Left ventricle myocardium inferior (tissue), 1 donor: Measurements from ENCODE around the gene TNRC6B. TPM values are rescaled to one million over a fixed set of nuclear protein-coding genes. Genes with fewer than 3 reads are reported as not detected.

Experiments used
- DNase-seq: peaks from one replicate; pipeline ENCODE4 v3.0.0-alpha.2; 2020
- H3K27ac ChIP-seq: fragments of 200-600 bp; replicated peaks from 2 replicates; pipeline ENCODE4 v1.8.0; 2021
- H3K27me3 ChIP-seq: fragments of 200-600 bp; 2 replicates; pipeline ENCODE4 v1.8.0; 2021; ENCODE audit warnings: low read depth
- H3K36me3 ChIP-seq: fragments of 200-600 bp; 2 replicates; pipeline ENCODE4 v1.8.0; 2021
- H3K4me1 ChIP-seq: fragments of 200-600 bp; 2 replicates; pipeline ENCODE4 v1.8.0; 2021
- H3K4me3 ChIP-seq: fragments of 200-600 bp; 2 replicates; pipeline ENCODE4 v1.8.0; 2021; ENCODE audit warnings: mild to moderate bottlenecking, moderate library complexity
- H3K9me3 ChIP-seq: fragments of 200-600 bp; replicated peaks from 2 replicates; pipeline ENCODE4 v1.8.0; 2021
- CTCF ChIP-seq: fragments of 200-600 bp; IDR thresholded peaks from 2 replicates; pipeline ENCODE4 v1.8.0; 2021; ENCODE audit warnings: antibody characterized with exemption, mild to moderate bottlenecking, borderline replicate concordance
- intact Hi-C: fragments of 100-400 bp; cut with micrococcal nuclease; formaldehyde crosslinking; loops from one replicate; pipeline ENCODE4 v1.11.0; 2022
- long read RNA-seq: library from polyadenylated mRNA; unstranded; transcript quantifications from one replicate; pipeline ENCODE4 v2.0.0, GENCODE V29; 2021
- total RNA-seq: library from RNA; stranded (reverse); fragmentation: NEBNext Ultra II Directional; extraction: Animal tissue kit (Norgen Biotek cat#: 25700); gene quantifications from one replicate; pipeline ENCODE4 v1.2.1, GENCODE V29; 2021
- donor health status: DM: no; HTN: yes; CAD: no; lungs with severe emphysema.

The TNRC6B gene
- total RNA-seq, result 43.8 TPM
- long read RNA-seq, full-length matches to known transcripts, result 2 of 31 reads
- long read RNA-seq, partial matches to known transcripts, result 14 of 31 reads
- long read RNA-seq, other reads (novel, unspliced or antisense), result 15 of 31 reads

GRCh38 chr22:40177738-40178416, at the start of gene TNRC6B:
TNRC6B (plus strand) TSS chr22:40177925; CDS start chr22:40178136, 211 bp downstream.
- TF ChIP-seq CTCF, result no peak
- H3K36me3 ChIP-seq, result no peaks in the 10 kb centered on the region
- peak; percentile 31 for DNase-seq
- no peaks in the 10 kb centered on the region for H3K27me3 ChIP-seq
- peaks cover 77% of the 10 kb centered on the region for H3K4me1 ChIP-seq
- intact Hi-C loops, result no loop called here
- no peaks in the 10 kb centered on the region for H3K9me3 ChIP-seq
- peak within 1 kb of the TSS; percentile 93 for H3K27ac ChIP-seq
- H3K4me3 ChIP-seq, result peak within 1 kb of the TSS; percentile 78

GRCh38 chr22:40128989-40129388, 48.7 kb upstream of the TNRC6B start:
- peaks cover 19% of the 10 kb centered on the region for H3K36me3 ChIP-seq
- intact Hi-C loops, result no loop called here
- no peak for DNase-seq
- H3K4me3 ChIP-seq, result no peak overlapping the region
- no peaks in the 10 kb centered on the region for H3K9me3 ChIP-seq
- peaks cover 19% of the 10 kb centered on the region for H3K4me1 ChIP-seq
- H3K27ac ChIP-seq, result peak overlapping the region; percentile 0
- H3K27me3 ChIP-seq, result no peaks in the 10 kb centered on the region
- TF ChIP-seq CTCF, result no peak

GRCh38 chr22:40137132-40137531, 40.6 kb upstream of the TNRC6B start:
- intact Hi-C loops, result no loop called here
- no peak for DNase-seq
- TF ChIP-seq CTCF, result no peak
- H3K27ac ChIP-seq, result no peak overlapping the region
- no peaks in the 10 kb centered on the region for H3K27me3 ChIP-seq
- H3K4me1 ChIP-seq, result no peaks in the 10 kb centered on the region
- peaks cover 22% of the 10 kb centered on the region for H3K36me3 ChIP-seq
- no peak overlapping the region for H3K4me3 ChIP-seq
- H3K9me3 ChIP-seq, result no peaks in the 10 kb centered on the region

GRCh38 chr22:40138866-40139265, 38.9 kb upstream of the TNRC6B start:
- Histone ChIP-seq H3K9me3 (no peaks in the 10 kb centered on the region), H3K27ac (no peak overlapping the region), H3K4me3 (no peak overlapping the region), H3K36me3 (peaks cover 22% of the 10 kb centered on the region), H3K27me3 (no peaks in the 10 kb centered on the region), H3K4me1 (no peaks in the 10 kb centered on the region)
- DNase-seq, result no peak
- no peak for TF ChIP-seq CTCF
- intact Hi-C loops, result no loop called here

GRCh38 chr22:40147388-40148176, 30.1 kb upstream of the TNRC6B start:
- no peaks in the 10 kb centered on the region for H3K36me3 ChIP-seq
- intact Hi-C loops, result no loop called here
- TF ChIP-seq CTCF, result no peak
- no peaks in the 10 kb centered on the region for H3K4me1 ChIP-seq
- H3K9me3 ChIP-seq, result no peaks in the 10 kb centered on the region
- no peaks in the 10 kb centered on the region for H3K27me3 ChIP-seq
- DNase-seq, result no peak
- H3K27ac ChIP-seq, result no peak overlapping the region
- H3K4me3 ChIP-seq, result no peak overlapping the region
